GM23338 (cell line): ENCODE measurements around the gene CLASP2. TPM values are rescaled to one million over a fixed set of nuclear protein-coding genes. Genes with fewer than 3 reads are reported as not detected.

ENCODE experiments used
- ATAC-seq: fragments of 200-7000 bp; cut with Tn5 transposase; 3 replicates; pipeline ENCODE4 v1.9.1; 2020
- DNase-seq: peaks from one replicate; pipeline ENCODE4 v3.0.0-alpha.2; 2015; ENCODE audit warnings: low spot score
- H2AFZ ChIP-seq: fragments of 200-600 bp; sonication (generic); 2 replicates; pipeline ENCODE4 v1.8.0; 2016; ENCODE audit warnings: antibody characterized with exemption, mild to moderate bottlenecking, moderate library complexity
- H3F3A ChIP-seq: fragments of 200-600 bp; sonication (generic); replicated peaks from 2 replicates; pipeline ENCODE4 v1.8.0; 2017; ENCODE audit warnings: antibody characterized with exemption, mixed run types, low read depth
- H3K27ac ChIP-seq: fragments of 200-600 bp; sonication (generic); 2 replicates; pipeline ENCODE4 v1.6.1; 2016; ENCODE audit warnings: low read depth
- H3K27me3 ChIP-seq: fragments of 200-600 bp; sonication (generic); 2 replicates; pipeline ENCODE4 v1.8.0; 2016; ENCODE audit warnings: mild to moderate bottlenecking, mixed run types, moderate library complexity; ENCODE audit not compliant: insufficient read depth
- H3K36me3 ChIP-seq: fragments of 200-600 bp; sonication (generic); 2 replicates; pipeline ENCODE4 v1.8.0; 2016; ENCODE audit warnings: mild to moderate bottlenecking; ENCODE audit not compliant: insufficient read depth
- H3K4me1 ChIP-seq: fragments of 200-600 bp; sonication (generic); 2 replicates; pipeline ENCODE4 v1.8.0; 2016; ENCODE audit warnings: mild to moderate bottlenecking, moderate library complexity; ENCODE audit not compliant: insufficient read depth
- H3K4me2 ChIP-seq: fragments of 200-600 bp; sonication (generic); 2 replicates; pipeline ENCODE4 v1.7.1; 2017; ENCODE audit warnings: mixed run types
- H3K4me3 ChIP-seq: fragments of 200-600 bp; sonication (generic); 2 replicates; pipeline ENCODE4 v1.6.1; 2016; ENCODE audit warnings: mixed run types
- H3K79me2 ChIP-seq: fragments of 200-600 bp; sonication (generic); replicated peaks from 2 replicates; pipeline ENCODE4 v1.8.0; 2017; ENCODE audit warnings: mild to moderate bottlenecking; ENCODE audit not compliant: insufficient read depth
- H3K9me2 ChIP-seq: fragments of 200-600 bp; sonication (generic); 2 replicates; pipeline ENCODE4 v1.8.0; 2017; ENCODE audit not compliant: insufficient read depth
- H4K20me1 ChIP-seq: fragments of 200-600 bp; sonication (generic); replicated peaks from 2 replicates; pipeline ENCODE4 v1.8.0; 2017; ENCODE audit warnings: mild to moderate bottlenecking; ENCODE audit not compliant: insufficient read depth
- H3K27ac Mint-ChIP-seq: 2 replicates; pipeline ENCODE4 v1.8.0; 2020; ENCODE audit warnings: inconsistent platforms, mild to moderate bottlenecking, moderate library complexity, mixed read lengths
- H3K27me3 Mint-ChIP-seq: 3 replicates; pipeline ENCODE4 v1.8.0; 2022; ENCODE audit warnings: low read depth, mild to moderate bottlenecking, moderate library complexity, mixed read lengths, inconsistent platforms; ENCODE audit not compliant: insufficient read depth, poor library complexity
- H3K36me3 Mint-ChIP-seq: 3 replicates; pipeline ENCODE4 v1.8.0; 2021; ENCODE audit warnings: low read depth, mild to moderate bottlenecking, inconsistent platforms, moderate library complexity, mixed read lengths
- H3K4me1 Mint-ChIP-seq: 3 replicates; pipeline ENCODE4 v1.8.0; 2020; ENCODE audit warnings: mild to moderate bottlenecking, inconsistent platforms, mixed read lengths
- H3K4me3 Mint-ChIP-seq: 3 replicates; pipeline ENCODE4 v1.8.0; 2021; ENCODE audit warnings: moderate library complexity, mild to moderate bottlenecking, inconsistent platforms, mixed read lengths
- H3K9me3 Mint-ChIP-seq: 3 replicates; pipeline ENCODE4 v1.8.0; 2020; ENCODE audit warnings: moderate library complexity, mild to moderate bottlenecking, inconsistent platforms, mixed read lengths
- CREB1 ChIP-seq: fragments of 250-450 bp; sonication (Bioruptor Pico); IDR thresholded peaks from 2 replicates; pipeline ENCODE4 v1.5.0; 2020; ENCODE audit warnings: low read depth, mild to moderate bottlenecking, moderate library complexity
- EZH2 ChIP-seq: fragments of 200-600 bp; sonication (generic); IDR thresholded peaks from one replicate; pipeline ENCODE4 v1.8.0; 2017; ENCODE audit warnings: antibody characterized with exemption, mild to moderate bottlenecking, low read depth; ENCODE audit not compliant: unreplicated experiment
- EZH2phosphoT487 ChIP-seq: fragments of 200-600 bp; sonication (generic); IDR thresholded peaks from one replicate; pipeline ENCODE4 v1.8.1; 2018; ENCODE audit warnings: antibody characterized with exemption; ENCODE audit not compliant: unreplicated experiment
- NANOG ChIP-seq: IDR thresholded peaks from 2 replicates; pipeline ENCODE4 v1.6.1; 2016; ENCODE audit warnings: antibody characterized with exemption, borderline replicate concordance
- POLR2AphosphoS5 ChIP-seq: IDR thresholded peaks from 2 replicates; pipeline ENCODE4 v1.6.1; 2016; ENCODE audit warnings: antibody characterized with exemption, low read depth
- STAT1 ChIP-seq: IDR thresholded peaks from one replicate; pipeline ENCODE4 v1.6.1; 2016; ENCODE audit warnings: antibody characterized with exemption; ENCODE audit not compliant: unreplicated experiment
- ZNF114 ChIP-seq: fragments of 250-450 bp; sonication (Bioruptor Pico); IDR thresholded peaks from 2 replicates; pipeline ENCODE4 v1.5.0; 2020; ENCODE audit warnings: mild to moderate bottlenecking, moderate library complexity
- polyA plus RNA-seq: library from polyadenylated mRNA; unstranded; fragments of >200 nt; fragmentation: Nextera tagmentation; extraction: Ambion mirVana; gene quantifications from 2 replicates; pipeline ENCODE4 v1.2.1, GENCODE V29; 2016
- total RNA-seq: library from RNA; depleted of rRNA; stranded (reverse); fragments of >200 nt; shearing (Covaris generic); gene quantifications from 2 replicates; pipeline ENCODE4 v1.2.3, GENCODE V29; 2014
- TF ChIP-seq, protein P1 (sequence below), 2 experiments: fragments of 200-600 bp in 1 of 2; sonication (generic) in 1 of 2; conservative IDR thresholded peaks; 2 replicates each; pipeline versions ENCODE4 v1.5.1 to v1.6.1; 2016 to 2017; ENCODE audit warnings: antibody characterized with exemption in 2 of 2, low read depth in 2 of 2, mild to moderate bottlenecking in 2 of 2, moderate library complexity in 1 of 2
- TF ChIP-seq, protein P2 (sequence below): IDR thresholded peaks from one replicate; pipeline ENCODE4 v1.6.1; 2018; ENCODE audit warnings: antibody characterized with exemption; ENCODE audit not compliant: unreplicated experiment
- TF ChIP-seq, protein P3 (sequence below): IDR thresholded peaks from 2 replicates; pipeline ENCODE4 v1.6.1; 2016; ENCODE audit warnings: antibody characterized with exemption

CLASP2 gene
- total and polyA plus RNA-seq, 2 experiments from 2014 or later: 12.8 to 74.6 TPM

DNA sequence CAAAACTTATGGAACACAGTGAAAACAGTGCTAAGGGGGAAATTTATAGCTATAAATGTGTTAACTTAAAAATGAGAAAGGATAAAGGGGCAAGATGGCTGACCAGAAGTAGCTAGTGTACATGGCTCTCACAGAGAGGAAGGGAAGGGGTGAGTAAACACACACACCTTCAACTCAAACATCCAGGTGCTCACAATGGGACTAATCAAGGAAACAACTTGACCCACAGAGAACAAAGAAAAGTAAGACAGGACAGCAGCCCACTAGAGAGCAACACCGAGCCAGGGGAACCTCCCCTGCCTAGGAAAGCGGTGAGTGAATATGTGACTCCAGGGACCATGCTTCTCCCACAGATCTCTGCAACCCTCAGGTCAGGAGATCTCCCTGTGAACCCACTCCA is 192.8 kb downstream of the CLASP2 start:
- H3K4me1 ChIP-seq: no peaks in the 10 kb centered on the region
- Mint-ChIP-seq H3K4me3 (no peak overlapping the region), H3K27ac (no peak overlapping the region), H3K36me3 (peaks cover 70% of the 10 kb centered on the region), H3K27me3 (peaks cover 2% of the 10 kb centered on the region), H3K4me1 (peaks cover 9% of the 10 kb centered on the region), H3K9me3 (peaks cover 39% of the 10 kb centered on the region)
- no peaks in the 10 kb centered on the region for H3F3A ChIP-seq
- peaks cover 25% of the 10 kb centered on the region for H3K36me3 ChIP-seq
- H3K27ac ChIP-seq: no peak overlapping the region
- H2AFZ ChIP-seq: no peak overlapping the region
- H4K20me1 ChIP-seq: no peaks in the 10 kb centered on the region
- H3K27me3 ChIP-seq: no peaks in the 10 kb centered on the region
- DNase-seq: no peak
- H3K4me2 ChIP-seq: no peak overlapping the region
- peaks cover 22% of the 10 kb centered on the region for H3K79me2 ChIP-seq
- H3K9me2 ChIP-seq: 0 out of 2 replicates have a peak, but pooled peaks cover 3% of the 10 kb centered on the region
- no peak for TF ChIP-seq EZH2
- TF ChIP-seq, protein P1, sequence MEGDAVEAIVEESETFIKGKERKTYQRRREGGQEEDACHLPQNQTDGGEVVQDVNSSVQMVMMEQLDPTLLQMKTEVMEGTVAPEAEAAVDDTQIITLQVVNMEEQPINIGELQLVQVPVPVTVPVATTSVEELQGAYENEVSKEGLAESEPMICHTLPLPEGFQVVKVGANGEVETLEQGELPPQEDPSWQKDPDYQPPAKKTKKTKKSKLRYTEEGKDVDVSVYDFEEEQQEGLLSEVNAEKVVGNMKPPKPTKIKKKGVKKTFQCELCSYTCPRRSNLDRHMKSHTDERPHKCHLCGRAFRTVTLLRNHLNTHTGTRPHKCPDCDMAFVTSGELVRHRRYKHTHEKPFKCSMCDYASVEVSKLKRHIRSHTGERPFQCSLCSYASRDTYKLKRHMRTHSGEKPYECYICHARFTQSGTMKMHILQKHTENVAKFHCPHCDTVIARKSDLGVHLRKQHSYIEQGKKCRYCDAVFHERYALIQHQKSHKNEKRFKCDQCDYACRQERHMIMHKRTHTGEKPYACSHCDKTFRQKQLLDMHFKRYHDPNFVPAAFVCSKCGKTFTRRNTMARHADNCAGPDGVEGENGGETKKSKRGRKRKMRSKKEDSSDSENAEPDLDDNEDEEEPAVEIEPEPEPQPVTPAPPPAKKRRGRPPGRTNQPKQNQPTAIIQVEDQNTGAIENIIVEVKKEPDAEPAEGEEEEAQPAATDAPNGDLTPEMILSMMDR (conservative IDR thresholded peaks at IDR 0.05; ENCODE audit: low read depth in 2 of 2): peak in 1 of 2 experiments; percentile 28; a peak in 1 of 4 replicates
- H3K4me3 ChIP-seq: no peak overlapping the region
- ATAC-seq: no peak

DNA sequence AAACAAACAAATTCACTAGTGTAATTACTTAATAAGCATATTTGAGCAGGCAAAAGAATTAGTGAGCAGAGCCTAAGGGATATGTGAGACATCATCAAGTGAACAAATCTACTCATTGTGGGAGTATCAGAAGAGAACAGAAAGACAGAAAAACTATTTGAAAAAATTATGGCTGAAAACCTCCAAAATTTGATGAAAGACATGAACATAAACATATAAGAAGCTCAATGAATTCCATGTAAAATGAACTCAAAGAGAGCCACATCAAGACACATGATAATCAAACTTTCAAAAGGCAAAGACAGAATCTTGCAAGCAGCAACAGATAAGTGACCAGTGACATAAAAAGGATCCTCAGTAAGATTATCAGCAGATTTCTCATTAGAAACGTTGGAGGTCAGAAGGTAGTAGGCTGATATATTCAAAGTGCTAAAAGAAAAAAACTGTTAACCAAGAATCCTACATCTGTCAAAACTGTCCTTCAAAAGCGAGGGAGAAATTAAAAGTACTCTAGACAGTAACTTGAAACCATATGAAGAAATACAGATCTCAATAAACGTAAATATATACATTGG is 194.9 kb downstream of the CLASP2 start:
- Histone ChIP-seq H3K4me3 (no peak overlapping the region), H3K36me3 (peaks cover 19% of the 10 kb centered on the region), H3K79me2 (peaks cover 11% of the 10 kb centered on the region; the same call in 1 of the 2 replicates), H3F3A (no peaks in the 10 kb centered on the region), H3K4me2 (no peak overlapping the region), H3K27ac (no peak overlapping the region), H3K4me1 (no peaks in the 10 kb centered on the region), H2AFZ (no peak overlapping the region), H4K20me1 (no peaks in the 10 kb centered on the region), H3K27me3 (no peaks in the 10 kb centered on the region), H3K9me2 (0 out of 2 replicates have a peak, but pooled peaks cover 3% of the 10 kb centered on the region)
- ATAC-seq (no peak), DNase-seq (no peak)
- Mint-ChIP-seq H3K36me3 (peaks cover 56% of the 10 kb centered on the region), H3K27me3 (no peaks in the 10 kb centered on the region), H3K9me3 (peaks cover 30% of the 10 kb centered on the region), H3K4me3 (no peak overlapping the region), H3K27ac (no peak overlapping the region), H3K4me1 (peaks cover 9% of the 10 kb centered on the region)
- TF ChIP-seq POLR2AphosphoS5 (no peak), NANOG (no peak), EZH2 (no peak), CREB1 (no peak), STAT1 (no peak), ZNF114 (no peak), EZH2phosphoT487 (no peak)
- TF ChIP-seq, protein P1 (conservative IDR thresholded peaks at IDR 0.05; ENCODE audit: low read depth in 2 of 2): no peak
- TF ChIP-seq, protein P2, sequence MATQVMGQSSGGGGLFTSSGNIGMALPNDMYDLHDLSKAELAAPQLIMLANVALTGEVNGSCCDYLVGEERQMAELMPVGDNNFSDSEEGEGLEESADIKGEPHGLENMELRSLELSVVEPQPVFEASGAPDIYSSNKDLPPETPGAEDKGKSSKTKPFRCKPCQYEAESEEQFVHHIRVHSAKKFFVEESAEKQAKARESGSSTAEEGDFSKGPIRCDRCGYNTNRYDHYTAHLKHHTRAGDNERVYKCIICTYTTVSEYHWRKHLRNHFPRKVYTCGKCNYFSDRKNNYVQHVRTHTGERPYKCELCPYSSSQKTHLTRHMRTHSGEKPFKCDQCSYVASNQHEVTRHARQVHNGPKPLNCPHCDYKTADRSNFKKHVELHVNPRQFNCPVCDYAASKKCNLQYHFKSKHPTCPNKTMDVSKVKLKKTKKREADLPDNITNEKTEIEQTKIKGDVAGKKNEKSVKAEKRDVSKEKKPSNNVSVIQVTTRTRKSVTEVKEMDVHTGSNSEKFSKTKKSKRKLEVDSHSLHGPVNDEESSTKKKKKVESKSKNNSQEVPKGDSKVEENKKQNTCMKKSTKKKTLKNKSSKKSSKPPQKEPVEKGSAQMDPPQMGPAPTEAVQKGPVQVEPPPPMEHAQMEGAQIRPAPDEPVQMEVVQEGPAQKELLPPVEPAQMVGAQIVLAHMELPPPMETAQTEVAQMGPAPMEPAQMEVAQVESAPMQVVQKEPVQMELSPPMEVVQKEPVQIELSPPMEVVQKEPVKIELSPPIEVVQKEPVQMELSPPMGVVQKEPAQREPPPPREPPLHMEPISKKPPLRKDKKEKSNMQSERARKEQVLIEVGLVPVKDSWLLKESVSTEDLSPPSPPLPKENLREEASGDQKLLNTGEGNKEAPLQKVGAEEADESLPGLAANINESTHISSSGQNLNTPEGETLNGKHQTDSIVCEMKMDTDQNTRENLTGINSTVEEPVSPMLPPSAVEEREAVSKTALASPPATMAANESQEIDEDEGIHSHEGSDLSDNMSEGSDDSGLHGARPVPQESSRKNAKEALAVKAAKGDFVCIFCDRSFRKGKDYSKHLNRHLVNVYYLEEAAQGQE: no peak
- TF ChIP-seq, protein P3, sequence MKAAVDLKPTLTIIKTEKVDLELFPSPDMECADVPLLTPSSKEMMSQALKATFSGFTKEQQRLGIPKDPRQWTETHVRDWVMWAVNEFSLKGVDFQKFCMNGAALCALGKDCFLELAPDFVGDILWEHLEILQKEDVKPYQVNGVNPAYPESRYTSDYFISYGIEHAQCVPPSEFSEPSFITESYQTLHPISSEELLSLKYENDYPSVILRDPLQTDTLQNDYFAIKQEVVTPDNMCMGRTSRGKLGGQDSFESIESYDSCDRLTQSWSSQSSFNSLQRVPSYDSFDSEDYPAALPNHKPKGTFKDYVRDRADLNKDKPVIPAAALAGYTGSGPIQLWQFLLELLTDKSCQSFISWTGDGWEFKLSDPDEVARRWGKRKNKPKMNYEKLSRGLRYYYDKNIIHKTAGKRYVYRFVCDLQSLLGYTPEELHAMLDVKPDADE: no peak
